GM21367 (cell line): Measurements from ENCODE around the gene SLC25A53.
"Not testable (repeated sequence)": the region's sequence is repeated elsewhere in the genome, so short reads cannot be mapped to it uniquely, and the experiment has no call there.

Source experiments
- ATAC-seq: cut with Tn5 transposase; IDR thresholded peaks from one replicate; pipeline ENCODE4 v1.9.1; 2021; ENCODE audit not compliant: unreplicated experiment

The SLC25A53 gene

GRCh38 chrX:104134583-104135261 is 22.1 kb downstream of the SLC25A53 start:
- no peak for ATAC-seq

GRCh38 chrX:104130808-104131207 is 26.0 kb downstream of the SLC25A53 start:
- ATAC-seq = no peak

GRCh38 chrX:104126856-104127255 is 30.0 kb downstream of the SLC25A53 start:
- ATAC-seq = no peak

GRCh38 chrX:104122829-104123228 is 34.0 kb downstream of the SLC25A53 start:
- ATAC-seq = no peak

GRCh38 chrX:104118765-104119164 is 38.0 kb downstream of the SLC25A53 start:
- no peak for ATAC-seq

GRCh38 chrX:104117759-104118158 is 39.0 kb downstream of the SLC25A53 start:
- ATAC-seq = no peak

- ATAC-seq = peak; percentile 51
Measured at GRCh38 chrX:104113222-104113965, 43.4 kb downstream of the SLC25A53 start.

- ATAC-seq = peak; percentile 67
Measured at GRCh38 chrX:104112326-104112951, 44.4 kb downstream of the SLC25A53 start, which contains the start of gene ZCCHC18. TSS of gene ZCCHC18 (plus strand) at chrX:104112523. CDS start at chrX:104114112, 1,589 bp downstream.

- peak; percentile 37 for ATAC-seq
Measured at GRCh38 chrX:104110491-104111240, 46.1 kb downstream of the SLC25A53 start.

GRCh38 chrX:104108955-104109354 is 47.9 kb downstream of the SLC25A53 start:
- ATAC-seq = no peak

GRCh38 chrX:104105330-104106262 is 51.2 kb downstream of the SLC25A53 start:
- no peak for ATAC-seq

- no peak for ATAC-seq
Measured at GRCh38 chrX:104104676-104105075, 52.1 kb downstream of the SLC25A53 start.

GRCh38 chrX:104098919-104099318 is 57.9 kb downstream of the SLC25A53 start:
- no peak for ATAC-seq

GRCh38 chrX:104098151-104098808 is 58.5 kb downstream of the SLC25A53 start:
- ATAC-seq = peak; percentile 65

- ATAC-seq = no peak
Measured at GRCh38 chrX:104085919-104086318, 70.9 kb downstream of the SLC25A53 start.

- ATAC-seq = no peak
Measured at GRCh38 chrX:104085477-104085876, 71.3 kb downstream of the SLC25A53 start.

GRCh38 chrX:104084534-104085277 is 72.1 kb downstream of the SLC25A53 start:
- no peak for ATAC-seq

- ATAC-seq = no peak
Measured at GRCh38 chrX:104084063-104084462, 72.7 kb downstream of the SLC25A53 start.

- ATAC-seq = not testable (repeated sequence)
Measured at GRCh38 chrX:104077854-104078253, 79.0 kb downstream of the SLC25A53 start.
